Stimulated activated CD8-positive, alpha-beta memory T cell treated with anti-CD3 and anti-CD28 coated beads, Interleukin-2, amount 100 ng/mL, for 1 hour (primary cell): Measurements from ENCODE around the gene ZNF804A.
"Not testable (repeated sequence)": the region's sequence is repeated elsewhere in the genome, so short reads cannot be mapped to it uniquely, and the experiment has no call there.

Experiments
- DNase-seq, 2 donors: peaks; one replicate each; pipeline ENCODE4 v3.0.0-alpha.2; 2020; ENCODE audit warnings: low read depth in 2 of 2

ZNF804A gene

DNA sequence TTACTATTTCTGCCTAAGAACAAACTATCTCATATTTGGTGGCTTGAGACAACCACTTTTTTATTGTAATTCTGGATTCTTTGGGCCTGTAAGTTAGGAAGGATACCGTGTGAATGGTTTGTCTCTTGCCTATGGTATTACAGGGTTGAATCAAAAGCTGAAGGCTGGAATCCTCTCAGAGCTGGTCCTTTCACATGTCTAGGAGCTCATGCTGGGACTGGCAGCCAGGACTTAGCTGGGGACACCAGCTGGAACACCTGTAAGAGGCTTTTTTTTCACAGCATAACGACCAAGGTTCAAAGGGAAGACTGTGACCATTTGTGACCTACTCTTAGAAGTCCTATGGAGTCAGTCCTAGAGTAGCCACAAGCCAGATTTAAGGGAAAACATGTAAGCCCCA lies 226.3 kb downstream of the ZNF804A start:
- DNase-seq = no peak

DNA sequence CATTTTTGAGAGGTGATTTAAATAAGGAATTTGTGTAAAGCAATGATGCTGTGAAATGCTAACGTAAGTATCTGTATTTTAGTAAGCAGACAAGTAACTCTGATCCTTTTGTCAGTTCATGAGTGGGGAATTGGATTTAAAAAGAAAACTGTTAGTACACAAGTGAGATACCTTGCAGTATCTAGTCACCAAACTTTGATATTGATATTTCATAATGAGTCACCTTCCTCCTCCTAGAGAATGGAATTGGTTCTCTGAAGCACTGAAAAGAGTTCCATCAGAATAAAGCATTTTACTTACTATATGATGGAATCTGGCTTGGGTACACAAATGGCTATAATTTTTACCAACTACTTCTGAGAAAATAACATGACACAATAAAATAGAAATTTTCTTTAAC lies 232.2 kb downstream of the ZNF804A start:
- no peak for DNase-seq

DNA sequence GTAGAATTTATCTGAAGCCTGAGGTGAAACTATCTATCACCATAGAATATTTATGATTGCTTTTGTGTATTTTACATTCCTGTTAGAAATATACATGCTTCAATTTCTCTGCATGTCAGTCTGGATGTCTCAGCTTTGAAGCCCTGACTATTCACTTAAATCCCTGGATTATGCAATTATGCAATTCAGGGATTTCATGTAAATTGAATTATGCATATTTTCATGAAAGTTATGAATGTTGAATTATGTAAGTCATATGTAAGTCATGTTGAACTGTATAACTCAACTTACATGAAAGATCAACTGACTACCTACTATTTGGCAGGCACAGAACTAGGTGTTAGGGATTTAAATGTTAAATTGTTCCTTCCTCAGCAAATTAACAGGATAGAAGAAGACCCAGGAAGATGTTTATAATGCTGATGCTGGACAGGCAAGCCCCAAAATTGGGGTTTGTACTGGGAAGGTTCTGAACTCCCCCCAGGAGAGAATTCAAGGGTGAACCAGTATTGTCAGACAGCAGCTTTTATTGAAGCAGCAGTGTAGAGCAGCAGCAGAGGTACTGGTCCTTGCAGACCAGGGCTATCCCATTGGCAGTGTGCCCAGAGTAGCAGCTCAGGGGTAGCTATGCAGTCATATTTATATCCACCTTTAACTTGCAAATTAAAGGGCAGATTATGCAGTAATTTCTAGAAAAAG lies 236.5 kb downstream of the ZNF804A start:
- no peak for DNase-seq

DNA sequence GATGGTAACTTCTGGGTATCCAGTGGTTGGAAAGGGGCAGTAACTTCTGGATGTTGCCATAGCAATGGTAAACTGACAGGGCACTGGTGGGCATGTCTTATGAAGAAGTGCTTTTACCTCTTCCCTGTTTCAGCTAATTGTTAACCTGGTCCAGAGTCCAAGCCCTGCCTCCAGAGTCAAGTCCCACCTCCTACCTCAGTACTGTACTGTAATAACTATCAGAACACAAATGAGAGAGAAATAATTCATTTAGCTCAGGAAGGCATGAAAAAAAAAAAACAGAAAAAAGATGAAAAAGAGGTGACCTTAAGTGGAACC lies 237.0 kb downstream of the ZNF804A start:
- no peak for DNase-seq

DNA sequence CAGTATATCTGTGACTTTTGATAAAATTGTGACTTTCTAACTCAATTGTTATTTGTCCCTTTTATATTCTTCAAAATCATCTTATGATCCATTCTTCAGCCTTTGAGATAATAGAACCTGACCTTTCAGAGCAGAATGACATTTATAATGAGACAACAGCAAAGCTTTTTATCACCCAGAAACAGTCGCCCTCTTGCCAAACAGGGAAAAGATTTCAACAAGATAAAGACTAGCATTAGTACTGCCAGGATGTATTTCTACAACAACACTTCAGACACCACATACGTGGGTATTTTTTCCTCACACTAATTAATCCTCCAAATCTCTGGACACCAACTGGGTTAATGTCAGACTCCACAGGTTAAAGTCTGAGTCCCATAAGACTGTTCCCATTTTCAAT lies 249.0 kb downstream of the ZNF804A start:
- DNase-seq = no peak

DNA sequence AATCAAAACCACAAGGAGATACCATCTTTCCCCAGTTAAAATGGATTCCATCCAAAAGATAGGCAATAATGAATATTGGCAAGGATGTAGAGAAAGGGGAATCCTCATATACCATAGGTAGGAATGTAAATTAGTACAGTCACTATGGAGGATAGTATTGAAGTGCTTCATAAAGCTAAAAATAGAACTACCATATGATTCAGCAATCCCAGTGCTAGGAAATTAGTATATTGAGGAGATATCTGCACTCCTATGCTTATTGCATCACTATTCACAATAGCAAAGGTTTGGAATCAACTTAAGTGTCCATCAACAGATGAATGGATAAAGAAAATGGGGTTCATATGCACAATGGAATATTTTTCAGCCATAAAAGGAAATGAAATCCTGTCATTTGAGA lies 251.2 kb downstream of the ZNF804A start:
- no peak for DNase-seq

DNA sequence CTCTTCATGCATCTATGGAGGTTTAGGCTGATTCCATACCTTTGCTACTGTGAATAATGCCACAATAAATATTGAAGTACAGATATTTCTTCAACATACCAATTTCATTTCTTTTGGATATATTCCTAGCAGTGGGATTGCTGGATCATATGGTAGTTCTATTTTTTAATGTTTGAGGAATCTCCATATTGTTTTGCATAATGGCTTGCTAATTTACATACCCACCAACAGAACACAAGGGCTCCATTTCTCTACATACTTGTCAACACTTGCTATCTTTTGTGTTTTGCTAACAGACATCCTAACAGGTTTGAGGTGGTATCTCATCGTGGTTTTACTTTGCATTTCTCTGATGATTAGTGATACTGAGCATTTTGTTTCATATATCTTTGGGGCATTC lies 253.2 kb downstream of the ZNF804A start:
- DNase-seq = no peak

DNA sequence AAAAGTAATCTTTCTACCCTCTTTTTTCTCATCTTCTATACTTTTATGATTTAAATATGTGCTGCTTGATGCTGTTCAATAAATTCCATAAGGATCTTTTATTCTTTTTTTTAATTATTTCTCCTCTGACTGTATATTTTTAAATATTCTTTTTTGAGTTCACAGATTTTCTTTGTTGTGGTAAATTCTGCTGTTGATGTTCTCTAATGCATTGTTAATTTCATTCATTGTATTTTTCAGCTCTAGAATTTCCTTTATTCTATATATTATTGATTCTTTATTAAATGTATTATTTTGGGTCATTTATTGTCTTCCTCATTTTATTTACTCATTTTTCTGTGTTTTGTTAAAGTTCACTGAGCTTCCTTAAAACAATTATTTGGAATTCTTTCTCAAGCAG lies 260.9 kb downstream of the ZNF804A start:
- DNase-seq = no peak

DNA sequence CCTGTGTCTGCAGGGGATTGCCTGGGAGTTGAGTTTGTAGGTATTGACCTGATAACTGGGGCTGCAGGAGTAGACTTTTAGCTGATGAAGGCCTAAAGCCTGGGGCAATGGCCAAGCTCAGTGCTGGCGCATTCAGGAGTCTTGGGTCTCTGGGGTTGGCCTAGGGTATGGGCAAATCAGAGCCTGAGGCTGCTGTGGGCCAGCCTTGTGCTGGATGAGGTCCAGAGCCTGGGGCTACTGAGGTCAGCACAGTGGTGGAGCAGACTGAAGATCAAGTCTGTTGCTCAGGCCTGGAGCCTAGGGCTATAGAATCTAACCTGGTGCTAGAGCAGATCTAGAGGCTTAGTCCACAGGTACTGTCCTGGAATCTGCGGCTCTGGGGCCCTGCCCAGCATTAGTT lies 262.4 kb downstream of the ZNF804A start:
- DNase-seq = no peak

DNA sequence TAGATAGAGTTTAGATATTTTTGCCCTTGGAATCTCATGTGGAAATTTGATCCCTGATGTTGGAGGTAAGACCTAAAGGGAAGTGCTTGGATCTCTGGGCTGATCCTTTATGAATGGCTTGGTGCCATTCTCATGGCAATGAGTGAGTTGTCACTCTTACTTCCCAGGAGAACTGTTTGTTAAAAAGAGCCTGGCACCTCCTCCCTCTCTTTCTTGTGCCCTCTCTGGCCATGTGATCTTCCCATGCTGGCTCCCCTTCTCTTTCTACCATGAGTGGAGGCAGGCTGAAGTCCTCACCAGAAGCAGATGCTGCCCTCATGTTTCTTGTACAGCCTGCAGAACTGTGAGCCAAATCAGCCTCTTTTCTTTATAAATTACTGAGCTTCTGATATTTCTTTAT lies 276.9 kb downstream of the ZNF804A start:
- DNase-seq = no peak

DNA sequence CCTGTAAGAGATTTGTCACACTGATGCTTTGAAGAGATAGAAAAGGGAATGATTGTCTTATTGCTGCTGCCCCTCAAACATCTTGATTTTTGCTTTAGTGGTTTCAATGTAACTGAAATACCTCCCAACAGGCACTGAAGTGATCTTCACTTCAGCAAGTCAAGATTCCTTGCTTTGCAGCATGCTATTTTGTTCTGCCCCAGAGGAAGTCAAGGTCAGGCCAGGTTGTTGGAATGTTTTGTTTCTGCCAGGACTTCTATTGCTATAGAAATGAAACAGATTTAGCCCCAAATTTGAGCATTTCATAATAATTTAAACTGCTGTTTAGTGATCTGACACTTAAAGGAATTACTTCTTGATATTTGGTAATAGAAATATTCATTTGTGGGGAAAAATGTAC lies 277.6 kb downstream of the ZNF804A start:
- DNase-seq = no peak

DNA sequence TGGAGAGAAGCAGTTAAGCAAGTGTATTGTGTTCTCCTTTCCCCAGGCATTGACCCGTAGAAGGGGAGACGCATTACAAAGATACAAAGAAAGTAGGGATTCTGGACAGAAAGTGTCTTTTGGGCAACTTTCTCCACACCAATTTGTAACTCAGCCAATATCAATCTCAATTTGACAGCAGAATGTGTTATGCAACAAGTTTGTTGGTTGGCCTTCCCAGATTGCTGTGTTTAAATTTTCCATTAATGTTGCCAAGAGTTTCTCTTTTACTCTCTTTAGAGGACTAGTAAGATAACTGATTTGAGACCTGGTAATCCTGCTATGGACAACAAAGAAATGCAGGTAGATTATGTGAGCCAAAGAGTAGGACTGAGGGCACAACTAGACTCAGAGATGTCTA lies 279.6 kb downstream of the ZNF804A start:
- DNase-seq = no peak

DNA sequence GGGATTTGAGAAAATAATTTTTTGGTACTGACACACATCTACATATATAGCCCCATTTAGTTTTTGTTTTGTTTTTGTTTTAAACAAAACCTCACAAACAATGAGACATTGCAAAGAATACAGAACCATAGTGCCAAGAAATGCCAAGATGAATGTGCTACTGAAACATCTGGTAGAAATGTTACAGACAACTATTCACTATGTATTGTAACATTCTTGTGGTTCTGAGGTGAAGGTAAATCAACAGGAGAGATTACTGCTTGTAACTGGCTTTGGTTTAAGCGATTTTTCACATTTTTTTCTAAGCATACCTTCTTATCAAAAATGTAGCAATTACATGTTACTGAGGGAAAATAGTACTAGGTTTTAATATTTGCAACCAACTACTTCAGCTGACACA lies 281.3 kb downstream of the ZNF804A start:
- DNase-seq = no peak

DNA sequence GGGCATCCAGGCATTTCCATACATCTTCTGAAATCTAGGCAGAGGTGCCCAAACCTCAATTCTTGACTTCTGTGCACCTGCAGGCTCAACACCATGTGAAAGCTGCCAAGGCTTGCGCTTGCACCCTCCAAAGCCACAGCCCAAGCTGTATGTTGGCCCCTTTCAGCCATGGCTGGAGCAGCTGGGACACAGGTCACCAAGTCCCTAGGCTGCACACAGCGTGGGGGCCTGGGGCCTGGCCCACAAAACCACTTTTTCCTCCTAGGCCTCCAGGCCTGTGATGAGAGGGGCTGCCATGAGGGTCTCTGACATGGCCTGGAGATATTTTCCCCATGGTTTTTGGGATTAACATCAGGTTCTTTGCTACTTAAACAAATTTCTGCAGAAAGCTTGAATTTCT lies 288.3 kb downstream of the ZNF804A start:
- not testable (repeated sequence) for DNase-seq

DNA sequence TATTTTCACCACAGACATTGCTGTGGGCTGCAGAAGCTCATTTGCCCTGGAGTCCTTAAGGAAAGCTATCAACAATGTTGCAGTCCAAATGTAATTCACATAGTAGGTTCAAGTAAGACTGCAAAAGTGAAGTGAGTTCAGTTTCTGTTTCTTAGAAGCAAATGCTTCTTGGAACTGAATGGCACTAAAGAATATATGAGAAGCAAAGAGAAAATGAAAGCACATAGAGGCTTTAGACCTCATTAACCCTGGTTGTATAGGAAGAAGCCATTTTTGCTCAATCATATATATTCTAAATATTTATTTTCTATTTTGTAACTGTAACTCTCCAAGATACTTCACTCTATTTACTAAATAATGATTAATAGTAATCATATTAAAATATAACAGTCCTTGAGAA lies 292.0 kb downstream of the ZNF804A start:
- DNase-seq = no peak

DNA sequence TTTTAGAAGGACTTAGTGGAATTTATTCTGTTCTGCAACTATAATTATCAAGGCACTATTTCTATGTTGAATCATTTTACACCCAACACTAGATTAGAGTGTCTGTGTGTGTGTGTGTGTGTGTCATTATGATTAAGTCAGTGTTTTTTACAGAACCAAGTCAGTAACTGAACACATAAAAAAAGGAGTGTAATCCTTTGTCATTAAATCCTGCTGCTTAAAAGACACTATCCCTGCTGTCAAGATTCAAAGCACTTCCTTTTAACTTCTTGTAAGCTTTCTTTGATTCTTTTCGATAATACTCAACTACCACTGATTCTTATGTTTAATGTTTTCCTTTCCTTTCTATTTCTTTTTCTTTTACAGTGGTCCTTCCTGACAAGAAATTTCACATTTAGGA lies 306.7 kb downstream of the ZNF804A start:
- no peak for DNase-seq

DNA sequence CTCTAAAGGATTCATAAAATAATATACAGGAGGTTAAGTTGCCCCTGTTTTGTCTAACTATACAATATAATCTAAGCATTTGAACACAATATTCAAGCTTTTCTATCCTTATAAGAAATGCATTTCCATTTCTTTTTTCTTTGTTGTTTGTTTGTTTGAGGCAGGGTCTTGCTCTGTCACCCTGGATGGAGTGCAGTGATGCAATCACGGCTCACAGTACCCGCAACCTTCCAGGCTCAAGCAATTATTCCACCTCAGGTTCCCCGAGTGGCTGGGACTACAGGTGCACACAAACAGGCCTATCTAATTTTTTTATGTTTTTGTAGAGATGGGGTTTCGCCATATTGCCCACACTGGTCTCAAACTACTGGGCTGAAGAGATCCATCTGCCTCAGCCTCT lies 307.8 kb downstream of the ZNF804A start:
- DNase-seq = no peak

DNA sequence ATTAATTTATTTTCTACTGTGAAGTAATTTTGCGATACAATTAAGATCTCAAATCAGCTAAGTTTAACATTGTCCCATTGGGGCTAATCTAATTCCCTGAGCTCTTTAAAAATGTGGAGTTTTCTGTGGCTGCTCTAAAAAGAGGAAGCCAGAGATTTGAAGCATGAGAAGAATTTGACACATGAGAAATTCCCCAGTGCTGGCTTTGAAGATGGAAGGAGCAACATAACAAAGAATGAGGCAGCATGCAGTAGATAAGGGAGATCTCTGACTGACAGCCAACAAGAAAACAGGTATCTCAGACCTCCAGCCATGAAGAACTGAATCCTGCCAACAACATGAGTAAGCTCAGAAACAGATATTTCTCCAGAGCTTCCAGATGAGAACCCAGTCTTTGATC lies 308.4 kb downstream of the ZNF804A start:
- DNase-seq = no peak

DNA sequence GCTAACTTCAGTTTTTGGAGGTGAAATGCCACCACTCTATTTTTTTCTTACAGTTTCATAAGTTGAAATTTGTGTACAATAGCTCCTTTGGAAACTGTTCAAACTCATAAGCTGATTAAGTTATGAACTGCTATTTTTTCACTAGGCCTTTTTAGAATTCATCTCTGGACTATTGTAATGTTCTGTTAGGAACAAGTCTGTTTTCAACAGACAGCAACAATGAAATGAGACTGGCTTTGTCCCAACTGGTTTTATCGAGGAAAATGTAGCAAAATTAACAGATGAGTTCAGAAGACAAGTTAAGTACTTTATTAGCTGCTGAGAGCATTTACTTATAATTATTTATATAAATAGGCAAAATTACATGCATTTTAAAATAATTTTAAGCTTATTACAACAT lies 310.6 kb downstream of the ZNF804A start:
- DNase-seq = no peak

DNA sequence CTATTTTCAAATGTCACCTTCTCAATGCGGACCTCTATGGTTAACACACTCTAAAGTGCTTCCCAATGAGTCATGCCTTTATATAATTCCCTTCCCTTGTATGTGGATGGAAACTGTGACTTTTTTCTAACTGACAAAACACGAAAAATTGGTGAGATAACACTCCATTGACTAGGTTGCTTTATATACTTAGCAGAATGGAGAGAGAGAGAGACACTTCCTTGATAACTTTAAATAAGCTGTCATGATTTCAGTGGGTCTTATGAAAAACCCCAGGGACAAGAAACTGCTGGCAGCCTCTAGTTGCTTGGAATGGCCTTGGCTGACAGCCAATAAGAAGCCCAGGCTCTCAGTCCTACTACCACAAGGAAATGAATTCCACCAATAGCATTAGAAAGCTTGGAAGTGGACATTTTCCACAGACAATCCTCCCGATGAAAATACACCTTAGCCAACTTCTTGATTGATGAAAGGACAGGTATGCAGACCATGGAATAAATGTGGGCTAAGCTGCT lies 322.2 kb downstream of the ZNF804A start:
- no peak for DNase-seq

DNA sequence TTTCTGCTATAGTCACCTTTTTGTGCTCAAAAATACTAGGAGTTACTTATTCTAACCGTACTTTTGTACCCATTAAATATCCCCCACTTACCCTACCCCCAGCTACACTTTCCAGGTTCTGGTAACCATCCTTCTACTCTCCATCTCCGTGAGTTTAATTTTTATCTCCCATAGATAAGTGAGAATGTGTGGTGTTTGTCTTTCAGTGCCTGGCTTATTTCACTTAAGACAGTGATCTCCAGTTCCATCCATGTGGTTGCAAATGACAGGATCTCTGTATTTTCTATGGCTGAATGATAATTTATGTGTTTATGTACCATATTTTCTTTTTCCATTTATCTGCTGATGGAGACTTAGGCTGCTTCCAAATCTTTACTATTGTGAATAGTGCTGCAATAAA lies 323.3 kb downstream of the ZNF804A start:
- no peak for DNase-seq

DNA sequence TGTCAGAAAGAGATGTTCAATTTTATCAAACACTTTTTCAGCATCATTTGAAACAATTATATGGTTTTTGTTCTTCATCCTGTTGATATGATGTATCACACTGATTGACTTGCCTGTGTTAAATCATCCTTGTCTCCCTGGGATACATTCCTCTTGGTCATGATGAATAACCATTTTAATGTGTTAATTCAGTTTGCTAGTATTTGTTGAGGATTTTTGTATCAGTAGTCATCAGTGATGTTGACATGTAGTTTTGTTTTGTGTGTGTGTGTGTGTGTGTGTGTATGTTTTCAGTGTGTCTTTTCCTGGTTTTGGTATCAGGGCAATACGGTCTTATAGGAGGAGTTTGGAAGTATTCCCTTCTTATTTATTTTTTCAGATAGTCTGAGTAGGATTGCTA lies 325.4 kb downstream of the ZNF804A start:
- no peak for DNase-seq

DNA sequence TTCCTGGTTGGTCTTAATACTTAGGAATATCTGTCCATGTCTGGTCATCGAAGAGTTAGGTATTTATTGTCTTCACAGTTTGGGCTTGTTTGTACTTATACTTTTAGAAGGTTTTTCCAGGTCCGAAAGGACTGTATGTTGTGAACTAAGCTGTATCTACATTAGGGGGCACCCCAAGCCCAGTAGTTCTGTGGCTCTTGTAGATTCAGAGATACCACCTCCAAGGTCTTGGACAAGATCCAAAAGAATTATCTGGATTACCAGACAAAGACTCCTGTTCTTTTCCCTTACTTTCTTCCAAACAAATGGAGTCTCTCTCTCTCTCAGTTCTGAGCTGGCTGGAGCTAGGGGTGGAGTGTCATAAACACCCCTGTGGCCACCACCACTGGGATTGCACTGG lies 328.7 kb downstream of the ZNF804A start:
- DNase-seq = no peak

DNA sequence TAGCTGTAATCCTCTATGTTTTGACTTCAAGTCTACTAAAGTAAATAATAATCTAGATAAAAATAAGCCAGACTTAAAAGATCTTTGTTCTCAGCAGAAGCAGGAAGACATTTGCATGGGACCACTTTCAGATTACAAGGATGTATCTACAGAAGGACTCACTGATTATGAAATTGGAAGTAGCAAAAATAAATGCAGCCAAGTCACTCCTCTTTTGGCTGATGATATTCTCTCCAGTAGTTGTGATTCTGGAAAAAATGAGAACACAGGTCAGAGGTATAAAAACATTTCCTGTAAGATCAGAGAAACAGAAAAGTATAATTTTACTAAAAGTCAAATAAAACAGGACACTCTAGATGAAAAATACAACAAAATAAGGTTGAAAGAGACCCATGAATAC lies 338.4 kb downstream of the ZNF804A start:
- DNase-seq = no peak
